ENCODE measurements around the gene RPUSD3.

- TF ChIP-seq CTCF (IDR thresholded peaks at IDR 0.05; ENCODE audit: low read length) (no peak), EZH2 (IDR thresholded peaks at IDR 0.05; ENCODE audit: borderline replicate concordance, low read length) (no peak)
Measured at GRCh38 chr3:9859530-9860025, 15.8 kb upstream of the RPUSD3 start.
